HepG2 (cell line): Measurements from ENCODE around the gene MIX23. TPM values are rescaled to one million over a fixed set of nuclear protein-coding genes. Genes with fewer than 3 reads are reported as not detected.
"Not testable (repeated sequence)": the region's sequence is repeated elsewhere in the genome, so short reads cannot be mapped to it uniquely, and the experiment has no call there.

Experiments used
- CREM ChIP-seq, 2 experiments: sonication (generic) in 1 of 2; formaldehyde crosslinking in 1 of 2; IDR thresholded peaks; 2 replicates each; pipeline versions ENCODE4 v1.4.0 to v1.6.1; 2016 to 2020; ENCODE audit warnings: antibody characterized with exemption in 1 of 2, mild to moderate bottlenecking in 1 of 2, missing genetic modification reagents in 1 of 2
- HNF4G ChIP-seq, 2 experiments: sonication (generic) in 1 of 2; formaldehyde crosslinking in 1 of 2; IDR thresholded peaks; 2 replicates each; pipeline versions ENCODE4 v1.4.0 to v1.6.1; 2011 to 2020; ENCODE audit warnings: borderline replicate concordance in 2 of 2, low read depth in 2 of 2, mild to moderate bottlenecking in 2 of 2, low read length in 1 of 2, missing genetic modification reagents in 1 of 2, moderate library complexity in 1 of 2
- JUN ChIP-seq: sonication (generic); formaldehyde crosslinking; IDR thresholded peaks from 2 replicates; pipeline ENCODE4 v1.4.0; 2020; ENCODE audit warnings: mild to moderate bottlenecking, missing genetic modification reagents
- MEF2D ChIP-seq: sonication (generic); formaldehyde crosslinking; IDR thresholded peaks from 2 replicates; pipeline ENCODE4 v1.5.1; 2020; ENCODE audit warnings: mild to moderate bottlenecking, missing genetic modification reagents
- NONO ChIP-seq, 2 experiments: fragments of 450-650 bp in 1 of 2; sonication (generic) in 1 of 2; formaldehyde crosslinking in 1 of 2; IDR thresholded peaks in 1 of 2; conservative IDR thresholded peaks in 1 of 2; 2 replicates each; pipeline versions ENCODE4 v1.6.1 to v1.8.0; 2017 to 2022; ENCODE audit warnings: mild to moderate bottlenecking in 1 of 2, missing genetic modification reagents in 1 of 2, moderate library complexity in 1 of 2
- PITX1 ChIP-seq: sonication (generic); formaldehyde crosslinking; IDR thresholded peaks from 2 replicates; pipeline ENCODE4 v1.5.1; 2020; ENCODE audit warnings: mild to moderate bottlenecking, missing genetic modification reagents
- SOX6 ChIP-seq, 2 experiments: fragments of 450-650 bp in 1 of 2; sonication (generic) in 1 of 2; formaldehyde crosslinking in 1 of 2; IDR thresholded peaks; 2 replicates each; pipeline versions ENCODE4 v1.4.0 to v1.6.1; 2017 to 2020; ENCODE audit warnings: antibody characterized with exemption in 1 of 2, mild to moderate bottlenecking in 1 of 2, missing genetic modification reagents in 1 of 2
- SPEN ChIP-seq: sonication (generic); formaldehyde crosslinking; IDR thresholded peaks from 2 replicates; pipeline ENCODE4 v1.5.1; 2020; ENCODE audit warnings: low read depth, mild to moderate bottlenecking, missing genetic modification reagents
- TCF7 ChIP-seq: sonication (generic); IDR thresholded peaks from 2 replicates; pipeline ENCODE4 v1.6.1; 2016; ENCODE audit warnings: antibody characterized with exemption, low read depth
- ZNF3 ChIP-seq: IDR thresholded peaks from 2 replicates; pipeline ENCODE4 v1.7.0; 2017; ENCODE audit warnings: inconsistent platforms
- ZNF816 ChIP-seq: sonication (generic); formaldehyde crosslinking; IDR thresholded peaks from 2 replicates; pipeline ENCODE4 v1.8.0; 2022; ENCODE audit warnings: missing genetic modification reagents, mild to moderate bottlenecking, borderline replicate concordance
- ZSCAN9 ChIP-seq: IDR thresholded peaks from 2 replicates; pipeline ENCODE4 v1.6.1; 2016; ENCODE audit warnings: borderline replicate concordance
- polyA plus RNA-seq, 8 experiments: library from polyadenylated mRNA; depleted of rRNA in 3 of 8; stranded (reverse) in 7 of 8; unstranded in 1 of 8; fragments of >200 nt; fragmentation: Illumina TruSeq in 4 of 8; extraction: Trizol in 4 of 8; gene quantifications; 2 replicates each; pipeline versions ENCODE4 v1.2.1 to v1.2.3, GENCODE V29; 2011 to 2016; ENCODE audit warnings: low read depth in 4 of 8, missing spikeins in 1 of 8, mixed read lengths in 1 of 8; ENCODE audit not compliant: insufficient read depth in 1 of 8
- total RNA-seq, 5 experiments: library from RNA; depleted of rRNA; stranded (reverse); fragments of >200 nt; fragmentation: Illumina TruSeq; extraction: Trizol; gene quantifications; 2 replicates each; pipeline ENCODE4 v1.2.3, GENCODE V29; 2016; ENCODE audit warnings: low read depth in 1 of 5
- TF ChIP-seq, protein P1 (sequence below), 2 experiments: sonication (generic) in 1 of 2; formaldehyde crosslinking in 1 of 2; IDR thresholded peaks; 2 replicates each; pipeline versions ENCODE4 v1.4.0 to v1.6.1; 2016 to 2020; ENCODE audit warnings: borderline replicate concordance in 1 of 2, low read depth in 1 of 2, mild to moderate bottlenecking in 1 of 2, missing genetic modification reagents in 1 of 2
- TF ChIP-seq, protein P2 (sequence below): sonication (generic); formaldehyde crosslinking; IDR thresholded peaks from 2 replicates; pipeline ENCODE4 v1.5.1; 2020; ENCODE audit warnings: mild to moderate bottlenecking, missing genetic modification reagents
- TF ChIP-seq, protein P3 (sequence below): sonication (generic); formaldehyde crosslinking; IDR thresholded peaks from 2 replicates; pipeline ENCODE4 v1.4.0; 2020; ENCODE audit warnings: missing genetic modification reagents
- TF ChIP-seq, protein P4 (sequence below): sonication (generic); formaldehyde crosslinking; IDR thresholded peaks from 2 replicates; pipeline ENCODE4 v1.4.0; 2020; ENCODE audit warnings: missing genetic modification reagents

The MIX23 gene
- total and polyA plus RNA-seq, 2 of the 13 experiments (the other 11 are each of a cell fraction or from before 2014, with no cell fraction given): 20.0 to 152 TPM

DNA sequence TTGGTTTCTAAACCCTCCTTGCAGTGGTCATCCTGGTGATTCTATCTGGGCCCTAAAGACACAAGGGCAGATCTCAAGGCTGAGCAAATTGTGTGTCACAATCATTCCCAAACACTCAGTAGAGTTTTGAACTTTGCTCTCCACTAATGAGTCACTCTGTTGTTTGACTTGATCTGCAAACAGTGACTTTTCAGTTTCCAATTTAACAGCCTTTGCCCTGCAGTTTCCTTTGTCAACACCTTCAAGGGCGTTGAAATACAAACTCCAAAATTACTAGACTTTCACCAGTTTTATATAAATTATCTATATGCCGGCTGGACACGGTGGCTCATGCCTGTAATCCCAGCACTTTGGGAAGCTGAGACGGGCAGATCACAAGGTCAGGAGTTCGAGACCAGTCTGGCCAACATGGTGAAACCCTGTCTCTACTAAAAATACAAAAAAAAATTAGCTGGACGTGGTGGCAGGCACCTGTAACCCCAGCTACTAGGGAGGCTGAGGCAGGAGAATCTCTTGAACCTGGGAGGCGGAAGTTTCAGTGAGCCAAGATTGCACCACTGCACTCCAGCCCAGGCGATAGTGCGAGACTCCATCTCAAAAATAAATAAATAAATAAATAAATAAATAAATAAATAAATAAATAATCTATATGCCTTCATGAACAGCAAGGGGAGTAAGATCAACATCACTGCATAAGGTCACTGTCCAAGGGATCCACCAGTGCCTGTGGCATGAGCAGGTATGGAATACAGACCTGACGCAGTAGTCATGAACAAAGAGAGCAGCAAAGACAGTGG is 17.3 kb downstream of the MIX23 start (continued):
- TF ChIP-seq, protein P1, sequence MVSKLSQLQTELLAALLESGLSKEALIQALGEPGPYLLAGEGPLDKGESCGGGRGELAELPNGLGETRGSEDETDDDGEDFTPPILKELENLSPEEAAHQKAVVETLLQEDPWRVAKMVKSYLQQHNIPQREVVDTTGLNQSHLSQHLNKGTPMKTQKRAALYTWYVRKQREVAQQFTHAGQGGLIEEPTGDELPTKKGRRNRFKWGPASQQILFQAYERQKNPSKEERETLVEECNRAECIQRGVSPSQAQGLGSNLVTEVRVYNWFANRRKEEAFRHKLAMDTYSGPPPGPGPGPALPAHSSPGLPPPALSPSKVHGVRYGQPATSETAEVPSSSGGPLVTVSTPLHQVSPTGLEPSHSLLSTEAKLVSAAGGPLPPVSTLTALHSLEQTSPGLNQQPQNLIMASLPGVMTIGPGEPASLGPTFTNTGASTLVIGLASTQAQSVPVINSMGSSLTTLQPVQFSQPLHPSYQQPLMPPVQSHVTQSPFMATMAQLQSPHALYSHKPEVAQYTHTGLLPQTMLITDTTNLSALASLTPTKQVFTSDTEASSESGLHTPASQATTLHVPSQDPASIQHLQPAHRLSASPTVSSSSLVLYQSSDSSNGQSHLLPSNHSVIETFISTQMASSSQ (IDR thresholded peaks at IDR 0.05; ENCODE audit: low read depth): peak; percentile 21; the same call in 1 of the 2 replicates
- TF ChIP-seq, protein P1 (CRISPR knock-in tag; IDR thresholded peaks at IDR 0.05; ENCODE audit: borderline replicate concordance): peak; percentile 56; the same call in 1 of the 2 replicates
- TF ChIP-seq SOX6 (IDR thresholded peaks at IDR 0.05); CREM (CRISPR knock-in tag; IDR thresholded peaks at IDR 0.05); NONO (IDR thresholded peaks at IDR 0.05): not testable (repeated sequence)
- TF ChIP-seq SOX6 (CRISPR knock-in tag; IDR thresholded peaks at IDR 0.05) (peak; percentile 98), ZNF816 (CRISPR knock-in tag) (peak; percentile 41; the same call in 1 of the 2 replicates), SPEN (CRISPR knock-in tag) (0 out of 2 replicates have a peak, but pooled peaks have one; percentile 12), HNF4G (IDR thresholded peaks at IDR 0.05; ENCODE audit: borderline replicate concordance, low read depth, low read length) (peak; percentile 97), HNF4G (CRISPR knock-in tag; IDR thresholded peaks at IDR 0.05; ENCODE audit: borderline replicate concordance, low read depth) (peak; percentile 96), CREM (IDR thresholded peaks at IDR 0.05) (peak; percentile 85), MEF2D (CRISPR knock-in tag) (peak; percentile 88), TCF7 (peak; percentile 40; the same call in 1 of the 2 replicates), ZSCAN9 (CRISPR knock-in tag) (peak; percentile 83; the same call in 1 of the 2 replicates), NONO (CRISPR knock-in tag; conservative IDR thresholded peaks at IDR 0.05) (peak; percentile 53; the same call in 1 of the 2 replicates), JUN (CRISPR knock-in tag) (peak; percentile 98), ZNF3 (CRISPR knock-in tag) (0 out of 2 replicates have a peak, but pooled peaks have one; percentile 39), PITX1 (CRISPR knock-in tag) (peak; percentile 86; the same call in 1 of the 2 replicates)
- TF ChIP-seq, protein P2, sequence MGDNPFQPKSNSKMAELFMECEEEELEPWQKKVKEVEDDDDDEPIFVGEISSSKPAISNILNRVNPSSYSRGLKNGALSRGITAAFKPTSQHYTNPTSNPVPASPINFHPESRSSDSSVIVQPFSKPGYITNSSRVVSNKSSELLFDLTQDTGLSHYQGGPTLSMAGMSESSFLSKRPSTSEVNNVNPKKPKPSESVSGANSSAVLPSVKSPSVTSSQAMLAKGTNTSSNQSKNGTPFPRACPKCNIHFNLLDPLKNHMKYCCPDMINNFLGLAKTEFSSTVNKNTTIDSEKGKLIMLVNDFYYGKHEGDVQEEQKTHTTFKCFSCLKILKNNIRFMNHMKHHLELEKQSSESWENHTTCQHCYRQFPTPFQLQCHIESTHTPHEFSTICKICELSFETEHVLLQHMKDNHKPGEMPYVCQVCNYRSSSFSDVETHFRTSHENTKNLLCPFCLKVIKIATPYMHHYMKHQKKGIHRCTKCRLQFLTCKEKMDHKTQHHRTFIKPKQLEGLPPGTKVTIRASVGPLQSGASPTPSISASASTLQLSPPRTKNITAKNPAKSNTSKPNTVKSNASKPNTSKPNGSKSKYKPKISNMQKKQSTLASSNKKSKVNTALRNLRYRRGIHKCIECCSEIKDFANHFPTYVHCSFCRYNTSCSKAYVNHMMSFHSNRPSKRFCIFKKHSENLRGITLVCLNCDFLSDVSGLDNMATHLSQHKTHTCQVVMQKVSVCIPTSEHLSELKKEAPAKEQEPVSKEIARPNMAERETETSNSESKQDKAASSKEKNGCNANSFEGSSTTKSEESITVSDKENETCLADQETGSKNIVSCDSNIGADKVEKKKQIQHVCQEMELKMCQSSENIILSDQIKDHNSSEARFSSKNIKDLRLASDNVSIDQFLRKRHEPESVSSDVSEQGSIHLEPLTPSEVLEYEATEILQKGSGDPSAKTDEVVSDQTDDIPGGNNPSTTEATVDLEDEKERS (CRISPR knock-in tag): peak; percentile 93
- TF ChIP-seq, protein P3, sequence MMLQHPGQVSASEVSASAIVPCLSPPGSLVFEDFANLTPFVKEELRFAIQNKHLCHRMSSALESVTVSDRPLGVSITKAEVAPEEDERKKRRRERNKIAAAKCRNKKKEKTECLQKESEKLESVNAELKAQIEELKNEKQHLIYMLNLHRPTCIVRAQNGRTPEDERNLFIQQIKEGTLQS (CRISPR knock-in tag): peak; percentile 97
- TF ChIP-seq, protein P4, sequence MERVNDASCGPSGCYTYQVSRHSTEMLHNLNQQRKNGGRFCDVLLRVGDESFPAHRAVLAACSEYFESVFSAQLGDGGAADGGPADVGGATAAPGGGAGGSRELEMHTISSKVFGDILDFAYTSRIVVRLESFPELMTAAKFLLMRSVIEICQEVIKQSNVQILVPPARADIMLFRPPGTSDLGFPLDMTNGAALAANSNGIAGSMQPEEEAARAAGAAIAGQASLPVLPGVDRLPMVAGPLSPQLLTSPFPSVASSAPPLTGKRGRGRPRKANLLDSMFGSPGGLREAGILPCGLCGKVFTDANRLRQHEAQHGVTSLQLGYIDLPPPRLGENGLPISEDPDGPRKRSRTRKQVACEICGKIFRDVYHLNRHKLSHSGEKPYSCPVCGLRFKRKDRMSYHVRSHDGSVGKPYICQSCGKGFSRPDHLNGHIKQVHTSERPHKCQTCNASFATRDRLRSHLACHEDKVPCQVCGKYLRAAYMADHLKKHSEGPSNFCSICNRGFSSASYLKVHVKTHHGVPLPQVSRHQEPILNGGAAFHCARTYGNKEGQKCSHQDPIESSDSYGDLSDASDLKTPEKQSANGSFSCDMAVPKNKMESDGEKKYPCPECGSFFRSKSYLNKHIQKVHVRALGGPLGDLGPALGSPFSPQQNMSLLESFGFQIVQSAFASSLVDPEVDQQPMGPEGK (CRISPR knock-in tag): peak; percentile 46; the same call in 1 of the 2 replicates
